A549 (cell line): Measurements from ENCODE around the gene CSGALNACT2.
"Not testable (repeated sequence)": the region's sequence is repeated elsewhere in the genome, so short reads cannot be mapped to it uniquely, and the experiment has no call there.

Source experiments
- CTCF ChIP-seq: fragments of >200 bp; sonication (Bioruptor Twin); formaldehyde crosslinking; IDR thresholded peaks from 3 replicates; pipeline ENCODE4 v1.5.1; 2016
- POLR2A ChIP-seq: IDR thresholded peaks from 2 replicates; pipeline ENCODE4 v1.6.1; 2012; ENCODE audit warnings: mild to moderate bottlenecking, low read length
- REST ChIP-seq: fragments of 200-600 bp; sonication (generic); IDR thresholded peaks from 2 replicates; pipeline ENCODE4 v1.6.1; 2016; ENCODE audit warnings: antibody characterized with exemption, mild to moderate bottlenecking, moderate library complexity

GRCh38 chr10:43099339-43099738, 38.9 kb upstream of the CSGALNACT2 start:
- TF ChIP-seq CTCF, POLR2A, REST: not testable (repeated sequence)
